NB4 (cell line): ENCODE results near the gene DBF4B.
"Not testable (repeated sequence)": the region's sequence is repeated elsewhere in the genome, so short reads cannot be mapped to it uniquely, and the experiment has no call there.

Source experiments
- DNase-seq: peaks from one replicate; pipeline ENCODE4 v3.0.0; 2010; ENCODE audit warnings: low read depth
- H3K4me3 ChIP-seq: one replicate; pipeline ENCODE4 v1.5.1; 2011; ENCODE audit warnings: mild to moderate bottlenecking, low read depth, low read length, moderate library complexity
- CTCF ChIP-seq: IDR thresholded peaks from one replicate; pipeline ENCODE4 v1.5.1; 2012; ENCODE audit warnings: low read depth, low read length
- MAX ChIP-seq: IDR thresholded peaks from 2 replicates; pipeline ENCODE4 v1.6.1; 2011; ENCODE audit warnings: low read depth, low read length
- MYC ChIP-seq: IDR thresholded peaks from 2 replicates; pipeline ENCODE4 v1.6.1; 2011; ENCODE audit warnings: low read depth, low read length
- POLR2A ChIP-seq: IDR thresholded peaks from 2 replicates; pipeline ENCODE4 v1.6.1; 2011; ENCODE audit warnings: mild to moderate bottlenecking; ENCODE audit not compliant: insufficient read length; ENCODE audit errors: extremely low read depth

The DBF4B gene

DNA sequence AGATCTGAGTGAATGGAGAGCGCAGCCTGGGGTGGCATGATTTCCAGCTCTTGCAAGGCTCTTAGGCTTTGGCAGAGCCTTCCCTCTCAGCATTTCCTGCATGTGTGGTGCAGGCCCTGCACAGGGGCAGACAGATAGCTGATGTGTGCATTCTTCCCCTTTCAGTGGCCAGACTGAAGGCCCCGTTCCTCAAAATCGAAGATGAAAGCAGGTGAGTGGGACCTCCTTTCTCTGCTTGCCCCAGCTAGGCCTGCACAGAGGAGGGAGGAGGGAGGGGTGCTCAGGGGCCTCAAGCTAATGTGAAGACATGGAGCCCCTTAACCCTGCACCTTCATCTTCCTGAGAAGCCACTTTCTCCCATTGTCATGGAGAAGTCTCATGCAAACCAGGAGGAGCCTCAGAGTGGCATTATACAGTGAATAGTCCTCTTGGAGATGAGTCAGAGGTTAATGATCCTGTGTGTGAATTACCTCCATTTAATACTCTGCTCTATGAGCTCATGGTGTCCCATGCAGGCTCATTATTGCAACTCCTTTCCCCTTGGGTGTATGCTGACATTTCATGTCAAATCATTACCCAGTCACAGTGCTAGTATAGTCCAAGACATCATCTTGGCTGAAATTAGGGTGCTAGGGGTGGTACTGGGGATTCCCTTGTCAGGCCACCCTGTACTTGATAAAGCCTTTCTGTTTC is 29.9 kb downstream of the DBF4B start:
- no peak overlapping the region for H3K4me3 ChIP-seq
- no peak for TF ChIP-seq POLR2A
- TF ChIP-seq CTCF, result no peak
- TF ChIP-seq MAX, result no peak
- no peak for TF ChIP-seq MYC
- no peak for DNase-seq

DNA sequence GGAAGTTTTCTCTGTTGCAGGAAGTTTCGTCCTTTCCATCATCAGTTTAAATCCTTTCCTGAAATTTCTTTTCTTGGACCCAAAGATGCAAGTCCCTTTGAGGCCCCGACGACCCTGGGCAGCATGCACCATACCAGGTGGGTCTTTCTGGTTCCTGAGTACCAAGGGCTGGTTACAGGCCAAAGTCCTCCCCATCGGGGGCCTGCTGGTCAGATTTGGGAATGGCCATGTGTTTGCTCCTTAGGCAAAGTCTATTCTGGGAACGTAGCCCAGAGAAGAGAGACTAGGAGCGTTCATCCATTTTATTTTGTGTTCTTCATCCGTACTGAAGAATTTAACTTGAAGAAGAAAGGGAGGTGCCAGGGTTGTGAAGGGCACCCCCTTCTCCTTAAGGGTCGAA is 32.9 kb downstream of the DBF4B start:
- TF ChIP-seq CTCF (no peak), POLR2A (no peak), MYC (no peak), MAX (no peak)
- no peak for DNase-seq
- H3K4me3 ChIP-seq, result no peak overlapping the region

DNA sequence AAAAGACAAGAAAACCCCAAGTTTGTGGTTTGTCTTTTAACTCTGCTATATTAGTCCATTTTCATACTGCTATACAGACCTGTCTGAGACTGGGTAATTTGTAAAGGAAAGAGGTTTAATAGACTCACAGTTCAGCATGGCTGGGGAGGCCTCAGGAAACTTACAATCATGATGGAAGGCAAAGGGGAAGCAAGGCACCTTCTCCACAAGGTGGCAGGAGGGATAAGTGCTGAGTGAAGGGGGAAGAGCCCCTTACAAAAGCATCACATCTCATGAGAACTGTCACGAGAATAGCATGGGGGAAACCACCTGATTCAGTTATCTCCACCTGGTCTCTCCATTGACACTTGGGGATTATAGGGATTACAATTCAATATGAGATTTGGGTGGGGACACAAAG is 36.8 kb downstream of the DBF4B start:
- H3K4me3 ChIP-seq, result no peak overlapping the region
- DNase-seq, result no peak
- TF ChIP-seq MAX (no peak), POLR2A (no peak), MYC (no peak), CTCF (peak; percentile 10)

- DNase-seq, H3K4me3 ChIP-seq: not testable (repeated sequence)
Observed at GRCh38 chr17:44745738-44746137, 37.3 kb downstream of the DBF4B start.

DNA sequence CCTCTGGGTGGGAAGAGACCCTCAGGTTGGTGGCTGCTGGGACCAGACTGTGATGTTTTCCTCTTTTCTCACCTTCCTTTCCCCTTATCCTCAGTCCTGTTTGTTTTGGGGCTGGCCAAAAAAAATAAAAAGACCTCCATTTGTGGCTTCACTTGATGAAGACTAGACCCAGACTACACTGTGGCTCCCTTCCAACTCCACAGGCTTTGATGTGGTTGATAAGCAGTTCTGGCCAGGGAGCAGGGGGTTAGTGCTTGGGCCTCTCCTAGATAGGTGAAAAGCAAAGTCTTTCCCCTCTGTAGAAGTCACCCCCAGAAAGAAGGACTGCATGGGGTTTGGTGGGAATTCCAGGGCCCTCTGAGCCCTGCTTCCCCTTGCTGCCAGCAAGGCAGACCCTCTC is 39.1 kb downstream of the DBF4B start:
- H3K4me3 ChIP-seq, result no peak overlapping the region
- TF ChIP-seq MYC, result no peak
- TF ChIP-seq MAX, result no peak
- TF ChIP-seq POLR2A, result no peak
- DNase-seq, result no peak

- no peak overlapping the region for H3K4me3 ChIP-seq
- DNase-seq, result no peak
- TF ChIP-seq MAX (no peak), CTCF (no peak), POLR2A (no peak), MYC (no peak)
Observed at GRCh38 chr17:44749076-44749979, 40.9 kb downstream of the DBF4B start.
